C1 segment of cervical spinal cord (tissue), 14 donors: ENCODE results near the gene ADAM19.

Experiments used
- DNase-seq, 14 donors: peaks; one replicate each; lab custom pipeline; 2025; lab: John Stamatoyannopoulos, UW

Gene ADAM19

GRCh38 chr5:157563929-157564716, 11.5 kb downstream of the ADAM19 start:
- peak in 2 of 14 donors; percentile 71 to 81 for DNase-seq

GRCh38 chr5:157563373-157563928, 12.1 kb downstream of the ADAM19 start:
- peak in 4 of 14 donors; percentile 27 to 87 (median 54) for DNase-seq

GRCh38 chr5:157562111-157562581, 13.4 kb downstream of the ADAM19 start:
- peak in 1 of 14 donors; percentile 85 for DNase-seq

GRCh38 chr5:157561110-157561509, 14.5 kb downstream of the ADAM19 start:
- DNase-seq = peak in 1 of 14 donors; percentile 59

- peak in 1 of 14 donors; percentile 50 for DNase-seq
These were observed 16.3 kb downstream of the ADAM19 start for GRCh38 chr5:157559301-157559700.

- no peak for DNase-seq
These were observed 16.9 kb downstream of the ADAM19 start for GRCh38 chr5:157558681-157559080.

- DNase-seq = no peak
These were observed 17.5 kb downstream of the ADAM19 start for GRCh38 chr5:157558041-157558595.

- no peak for DNase-seq
These were observed 18.8 kb downstream of the ADAM19 start for GRCh38 chr5:157556615-157557418.

GRCh38 chr5:157555037-157555640, 20.4 kb downstream of the ADAM19 start:
- DNase-seq = no peak

- peak in 1 of 14 donors; percentile 10 for DNase-seq
These were observed 21.2 kb downstream of the ADAM19 start for GRCh38 chr5:157554179-157555036.

GRCh38 chr5:157552650-157553049, 22.9 kb downstream of the ADAM19 start:
- DNase-seq = no peak

GRCh38 chr5:157550663-157551062, 24.9 kb downstream of the ADAM19 start:
- no peak for DNase-seq

GRCh38 chr5:157549954-157550549, 25.5 kb downstream of the ADAM19 start:
- no peak for DNase-seq

GRCh38 chr5:157549283-157549629, 26.3 kb downstream of the ADAM19 start:
- DNase-seq = no peak

GRCh38 chr5:157548513-157549282, 26.9 kb downstream of the ADAM19 start:
- DNase-seq = peak in 1 of 14 donors; percentile 21

- no peak for DNase-seq
These were observed 27.5 kb downstream of the ADAM19 start for GRCh38 chr5:157547941-157548512.

GRCh38 chr5:157546456-157547100, 29.0 kb downstream of the ADAM19 start:
- no peak for DNase-seq

- no peak for DNase-seq
These were observed 29.8 kb downstream of the ADAM19 start for GRCh38 chr5:157545610-157546310.
